ENCODE results near the gene EHD1. TPM values are rescaled to one million over a fixed set of nuclear protein-coding genes. Genes with fewer than 3 reads are reported as not detected.

The EHD1 gene
- polyA plus RNA-seq, 2 of the 4 experiments (the other 2 are of a cell fraction): 25.9 to 37.8 TPM

- no peak for TF ChIP-seq RNF2 (IDR thresholded peaks at IDR 0.05; ENCODE audit: borderline replicate concordance, low read depth)
- TF ChIP-seq CBX2 (IDR thresholded peaks at IDR 0.05; ENCODE audit: borderline replicate concordance, low read depth): no peak
- peak; percentile 89 to 95 for TF ChIP-seq JUN (IDR thresholded peaks at IDR 0.05)
- TF ChIP-seq TFCP2L1 (CRISPR knock-in tag; IDR thresholded peaks at IDR 0.05): peak; percentile 90; the same call in 1 of the 2 replicates
- TF ChIP-seq ESRRA (IDR thresholded peaks at IDR 0.05; ENCODE audit: borderline replicate concordance, low read length): no peak
- no peak for TF ChIP-seq HOXB13 (CRISPR knock-in tag; IDR thresholded peaks at IDR 0.05; ENCODE audit: low read depth)
- TF ChIP-seq ATOH8 (CRISPR knock-in tag; IDR thresholded peaks at IDR 0.05; ENCODE audit: low read depth): no peak
- TF ChIP-seq EP300 (IDR thresholded peaks at IDR 0.05): no peak
- TF ChIP-seq MAX (IDR thresholded peaks at IDR 0.05): peak; percentile 94
- TF ChIP-seq JUNB (IDR thresholded peaks at IDR 0.05): no peak
- TF ChIP-seq USF2 (IDR thresholded peaks at IDR 0.05): peak; percentile 18; the same call in 1 of the 2 replicates
- no peak for TF ChIP-seq NPAS2 (CRISPR knock-in tag; IDR thresholded peaks at IDR 0.05; ENCODE audit: borderline replicate concordance)
- TF ChIP-seq NFE2L2 (conservative IDR thresholded peaks at IDR 0.05; ENCODE audit: low read length): no peak
- 0 out of 2 replicates have a peak, but pooled peaks have one; percentile 13 for TF ChIP-seq FOSB (CRISPR knock-in tag; IDR thresholded peaks at IDR 0.05)
- TF ChIP-seq CHD2 (IDR thresholded peaks at IDR 0.05; ENCODE audit: low read length, partially characterized antibody): peak; percentile 95
- no peak for TF ChIP-seq E2F6 (IDR thresholded peaks at IDR 0.05; ENCODE audit: borderline replicate concordance, low read depth)
- no peak for TF ChIP-seq ZC3H11A (IDR thresholded peaks at IDR 0.05)
- TF ChIP-seq ELK1 (IDR thresholded peaks at IDR 0.05; ENCODE audit: low read depth, low read length): no peak
- no peak for TF ChIP-seq KDM5A (IDR thresholded peaks at IDR 0.05)
- peak; percentile 69 for TF ChIP-seq CTCF (IDR thresholded peaks at IDR 0.05)
- no peak for TF ChIP-seq RCOR1 (IDR thresholded peaks at IDR 0.05; ENCODE audit: low read depth, low read length)
- TF ChIP-seq SMC3 (IDR thresholded peaks at IDR 0.05): peak; percentile 84
- TF ChIP-seq HOXB5 (CRISPR knock-in tag; IDR thresholded peaks at IDR 0.05): peak; percentile 31; the same call in 1 of the 2 replicates
- TF ChIP-seq GATA3 (IDR thresholded peaks at IDR 0.05; ENCODE audit: borderline replicate concordance): peak; percentile 34; the same call in 1 of the 2 replicates
Observed at GRCh38 chr11:64878494-64879243, at the start of gene EHD1 (continued).

All from A549 (cell line).